ENCODE measurements around the gene RECQL. TPM values are rescaled to one million over a fixed set of nuclear protein-coding genes. Genes with fewer than 3 reads are reported as not detected.

RECQL gene
- total RNA-seq, 1 donor, result 95.9 TPM

GRCh38 chr12:21526721-21527345 lies 25.4 kb upstream of the RECQL start:
- no peak for TF ChIP-seq CTCF (IDR thresholded peaks at IDR 0.05; ENCODE audit: insufficient read depth, low read depth, low read length)
- peak overlapping the region; percentile 65 for H3K4me3 ChIP-seq (ENCODE audit: low read depth, low read length)
- DNase-seq (ENCODE audit: low read depth), result no peak

GRCh38 chr12:21526053-21526452 lies 24.6 kb upstream of the RECQL start, which contains the start of gene SPX:
SPX (plus strand) TSS chr12:21526296; CDS start chr12:21526473, 177 bp downstream.
- TF ChIP-seq CTCF (IDR thresholded peaks at IDR 0.05; ENCODE audit: insufficient read depth, low read depth, low read length), result no peak
- DNase-seq (ENCODE audit: low read depth), result peak; percentile 7
- H3K4me3 ChIP-seq (ENCODE audit: low read depth, low read length), result peak within 1 kb of the TSS; percentile 65

GRCh38 chr12:21523148-21523547 lies 21.7 kb upstream of the RECQL start:
- no peak overlapping the region for H3K4me3 ChIP-seq (ENCODE audit: low read depth, low read length)
- no peak for DNase-seq (ENCODE audit: low read depth)
- no peak for TF ChIP-seq CTCF (IDR thresholded peaks at IDR 0.05; ENCODE audit: insufficient read depth, low read depth, low read length)

GRCh38 chr12:21521541-21521940 lies 20.1 kb upstream of the RECQL start:
- no peak for DNase-seq (ENCODE audit: low read depth)
- no peak overlapping the region for H3K4me3 ChIP-seq (ENCODE audit: low read depth, low read length)
- no peak for TF ChIP-seq CTCF (IDR thresholded peaks at IDR 0.05; ENCODE audit: insufficient read depth, low read depth, low read length)

- no peak overlapping the region for H3K4me3 ChIP-seq (ENCODE audit: low read depth, low read length)
- TF ChIP-seq CTCF (IDR thresholded peaks at IDR 0.05; ENCODE audit: insufficient read depth, low read depth, low read length), result no peak
- DNase-seq (ENCODE audit: low read depth), result no peak
Observed at GRCh38 chr12:21518451-21518850, 17.0 kb upstream of the RECQL start.

- no peak for TF ChIP-seq CTCF (IDR thresholded peaks at IDR 0.05; ENCODE audit: insufficient read depth, low read depth, low read length)
- DNase-seq (ENCODE audit: low read depth), result no peak
- H3K4me3 ChIP-seq (ENCODE audit: low read depth, low read length), result no peak overlapping the region
Observed at GRCh38 chr12:21516281-21516680, 14.8 kb upstream of the RECQL start.

GRCh38 chr12:21509768-21510167 lies 8.3 kb upstream of the RECQL start:
- TF ChIP-seq CTCF (IDR thresholded peaks at IDR 0.05; ENCODE audit: insufficient read depth, low read depth, low read length), result no peak
- DNase-seq (ENCODE audit: low read depth), result no peak
- H3K4me3 ChIP-seq (ENCODE audit: low read depth, low read length), result no peak overlapping the region

Measured in fibroblast of villous mesenchyme (primary cell).